K562 (cell line): ENCODE results near the gene UBAC2. TPM values are rescaled to one million over a fixed set of nuclear protein-coding genes. Genes with fewer than 3 reads are reported as not detected.

ENCODE experiments used
- ATAC-seq: fragments of 200-7000 bp; cut with Tn5 transposase; 3 replicates; pipeline ENCODE4 v1.9.1; 2020; ENCODE audit warnings: moderate library complexity
- BruUV-seq: library from RNA; stranded (reverse); fragments of 400-500 nt; replicated peaks from 2 replicates; lab custom pipeline; 2021; lab: Mats Ljungman, UMichigan
- CTCF ChIA-PET: fragments of 300-600 bp; formaldehyde crosslinking; extraction: SDS; loops from one replicate; lab custom pipeline; 2021; ENCODE audit warnings: low intra/inter-chr PET ratio; lab: Yijun Ruan, JAX
- POLR2A ChIA-PET: fragments of 300-600, 350-650 bp; sonication (Branson Sonifier 250); formaldehyde crosslinking; extraction: SDS; loops from one replicate; lab custom pipeline; 2021; ENCODE audit warnings: antibody characterized with exemption, inconsistent platforms; lab: Yijun Ruan, JAX
- DNase-seq, 4 experiments: peaks; one replicate each; pipeline versions ENCODE4 v3.0.0 to v3.0.0-alpha.2; 2011 to 2018; ENCODE audit warnings: low spot score in 3 of 4, mixed read lengths in 3 of 4; ENCODE audit errors: extremely low read depth in 1 of 4
- FAIRE-seq: peaks from 2 replicates; lab custom pipeline; 2011; peaks lifted over from hg19 to GRCh38; lab: Jason Lieb, UNC
- H2AFZ ChIP-seq: 2 replicates; pipeline ENCODE4 v1.6.0; 2011; ENCODE audit warnings: low read depth, low read length, control low read depth, inconsistent platforms
- H3K27ac ChIP-seq: fragments of 200-600 bp; 3 replicates; pipeline ENCODE4 v1.8.0; 2011; ENCODE audit warnings: low read depth, mild to moderate bottlenecking, control low read depth, inconsistent platforms, low read length, moderate library complexity, mixed read lengths; ENCODE audit errors: extremely low read depth
- H3K27me3 ChIP-seq, 2 experiments: fragments of 300-600 bp in 1 of 2; 2 replicates in 1 of 2; 3 replicates in 1 of 2; pipeline versions ENCODE4 v1.6.0 to v1.8.0; 2011; ENCODE audit warnings: inconsistent platforms in 2 of 2, low read length in 2 of 2, mild to moderate bottlenecking in 1 of 2, mixed read lengths in 1 of 2, moderate library complexity in 1 of 2; ENCODE audit not compliant: control insufficient read depth in 2 of 2, insufficient read depth in 2 of 2
- H3K36me3 ChIP-seq: fragments of 300-600 bp; 3 replicates; pipeline ENCODE4 v1.8.0; 2011; ENCODE audit warnings: mild to moderate bottlenecking, low read length, inconsistent platforms; ENCODE audit not compliant: control insufficient read depth, insufficient read depth
- H3K4me1 ChIP-seq, 2 experiments: fragments of 200-600 bp in 1 of 2; replicated peaks in 1 of 2; 2 replicates in 1 of 2; 3 replicates in 1 of 2; pipeline versions ENCODE4 v1.5.1 to v1.8.0; 2011; ENCODE audit warnings: inconsistent platforms in 2 of 2, low read length in 2 of 2, mild to moderate bottlenecking in 1 of 2, mixed read lengths in 1 of 2, moderate library complexity in 1 of 2; ENCODE audit not compliant: control insufficient read depth in 2 of 2, insufficient read depth in 2 of 2
- H3K4me2 ChIP-seq: 2 replicates; pipeline ENCODE4 v1.6.1; 2011; ENCODE audit warnings: low read length, control low read depth, inconsistent platforms, mixed read lengths; ENCODE audit not compliant: insufficient read depth
- H3K4me3 ChIP-seq: fragments of 200-600 bp; sonication (generic), shearing (Covaris generic); 2 replicates; pipeline ENCODE4 v1.5.1; 2016; ENCODE audit warnings: control low read depth, inconsistent platforms
- H3K79me2 ChIP-seq: fragments of 200-600 bp; 3 replicates; pipeline ENCODE4 v1.8.0; 2011; ENCODE audit warnings: low read length, inconsistent platforms; ENCODE audit not compliant: control insufficient read depth, insufficient read depth
- H3K9ac ChIP-seq, 2 experiments: 2 replicates each; pipeline versions ENCODE4 v1.6.0 to v1.6.1; 2011; ENCODE audit warnings: low read depth in 2 of 2, low read length in 2 of 2, control low read depth in 1 of 2, inconsistent platforms in 1 of 2, mild to moderate bottlenecking in 1 of 2, mixed read lengths in 1 of 2; ENCODE audit not compliant: insufficient read depth in 1 of 2
- H3K9me1 ChIP-seq: one replicate; pipeline ENCODE4 v1.6.0; 2011; ENCODE audit warnings: inconsistent platforms, mild to moderate bottlenecking, low read length, moderate library complexity; ENCODE audit not compliant: control insufficient read depth, insufficient read depth
- H3K9me3 ChIP-seq: replicated peaks from 2 replicates; pipeline ENCODE4 v1.5.1; 2011; ENCODE audit warnings: low read depth, low read length, inconsistent platforms; ENCODE audit not compliant: control insufficient read depth, insufficient read depth
- H4K20me1 ChIP-seq: replicated peaks from 2 replicates; pipeline ENCODE4 v1.6.1; 2011; ENCODE audit warnings: low read length, inconsistent platforms, mixed read lengths; ENCODE audit not compliant: control insufficient read depth, insufficient read depth
- ETV5 ChIP-seq: sonication (generic); formaldehyde crosslinking; IDR thresholded peaks from 2 replicates; pipeline ENCODE4 v1.4.0; 2020; ENCODE audit warnings: low read depth, mild to moderate bottlenecking, missing genetic modification reagents
- ILF3 ChIP-seq: fragments of 450-650 bp; IDR thresholded peaks from 2 replicates; pipeline ENCODE4 v1.6.1; 2018; ENCODE audit warnings: antibody characterized with exemption, mild to moderate bottlenecking, moderate library complexity, borderline replicate concordance
- KAT8 ChIP-seq: fragments of 450-650 bp; IDR thresholded peaks from 2 replicates; pipeline ENCODE4 v1.6.1; 2016; ENCODE audit warnings: low read depth, mild to moderate bottlenecking
- KHSRP ChIP-seq: fragments of 450-650 bp; IDR thresholded peaks from 2 replicates; pipeline ENCODE4 v1.6.1; 2017
- NFATC3 ChIP-seq: fragments of 450-650 bp; IDR thresholded peaks from 2 replicates; pipeline ENCODE4 v1.6.1; 2017; ENCODE audit warnings: mild to moderate bottlenecking
- TCF7L2 ChIP-seq: fragments of 150-350 bp; IDR thresholded peaks from 2 replicates; pipeline ENCODE4 v1.6.1; 2016; ENCODE audit warnings: low read depth, mild to moderate bottlenecking, low read length, moderate library complexity
- ZBTB17 ChIP-seq: fragments of 450-650 bp; formaldehyde crosslinking; IDR thresholded peaks from 2 replicates; pipeline ENCODE4 v1.4.0; 2020; ENCODE audit warnings: mild to moderate bottlenecking
- WGBS: fragments of 100-300 bp; shearing (Covaris generic); methylation state at CpG from one replicate; pipeline ENCODE4 v1.1.6; 2016; ENCODE audit warnings: low coverage, mixed read lengths; ENCODE audit not compliant: insufficient coverage; ENCODE audit errors: missing lambda C conversion rate; 5-methylcytosine and 5-hydroxymethylcytosine counted together
- in situ Hi-C: fragments of 300-500 bp; cut with MboI; formaldehyde crosslinking; loops from 4 replicates; pipeline ENCODE4 v1.15.0; 2018; ENCODE audit warnings: inconsistent platforms, mixed read lengths
- intact Hi-C: fragments of 100-400 bp; cut with micrococcal nuclease; formaldehyde crosslinking; loops from 2 replicates; pipeline ENCODE4 v1.14.2; 2022
- polyA plus RNA-seq, 8 experiments: library from polyadenylated mRNA; depleted of rRNA in 4 of 8; stranded (reverse) in 5 of 8; unstranded in 3 of 8; fragments of >200 nt; fragmentation: Nextera tagmentation in 2 of 8; fragmentation: Illumina TruSeq in 1 of 8; extraction: Ambion mirVana in 2 of 8; extraction: Trizol in 1 of 8; gene quantifications; 2 replicates each; pipeline versions ENCODE4 v1.2.1 to v1.2.3, GENCODE V29; 2011 to 2014; ENCODE audit warnings: inconsistent platforms in 1 of 8, missing spikeins in 1 of 8
- total RNA-seq, 7 experiments: library from RNA; depleted of rRNA in 6 of 7; stranded (reverse); fragments of >200 nt in 6 of 7; fragmentation: Illumina TruSeq in 2 of 7; extraction: Trizol in 2 of 7; gene quantifications; 2 replicates each; pipeline versions ENCODE4 v1.2.1 to v1.2.3, GENCODE V29; 2011 to 2021; ENCODE audit warnings: low replicate concordance in 1 of 7

Gene UBAC2
- total and polyA plus RNA-seq, 9 of the 15 experiments (the other 6 are each of a cell fraction or from before 2014, with no cell fraction given) = 6.0 to 84.1 (median 32.3) TPM

GRCh38 chr13:99363949-99364348, 163.3 kb downstream of the UBAC2 start:
- POLR2A ChIA-PET = no interaction called here
- Histone ChIP-seq H3K79me2 (no peaks in the 10 kb centered on the region; the same call in 2 of the 3 replicates), H2AFZ (no peak overlapping the region), H3K9ac (no peak overlapping the region), H3K4me2 (no peak overlapping the region)
- TF ChIP-seq NFATC3 = no peak
- TF ChIP-seq KAT8 = no peak
- no peak for TF ChIP-seq ETV5 (CRISPR knock-in tag)
- TF ChIP-seq ZBTB17 (CRISPR knock-in tag) = no peak
- TF ChIP-seq KHSRP = no peak
- no peak for TF ChIP-seq ILF3
- no peak for TF ChIP-seq TCF7L2
- TF ChIP-seq, all 486 proteins: peak for 0
- Histone ChIP-seq H3K9me3 (no peaks in the 10 kb centered on the region), H3K36me3 (peaks cover 40% of the 10 kb centered on the region), H3K9me1 (no peaks in the 10 kb centered on the region), H4K20me1 (no peaks in the 10 kb centered on the region), H3K4me3 (no peak overlapping the region), H3K4me1 (no peaks in the 10 kb centered on the region; a peak in 1 of 5 replicates), H3K27me3 (no peaks in the 10 kb centered on the region), H3K27ac (no peak overlapping the region)
- 100% methylated on average over 1 of the region's 1 CpG for WGBS
- BruUV-seq = no TSS peak
- CTCF ChIA-PET = no interaction called here
- FAIRE-seq = no peak
- in situ Hi-C loops = no loop called here
- intact Hi-C loops = no loop called here
- ATAC-seq = no peak
- DNase-seq = no peak
